Mucosa of rectum (tissue), 2 donors: ENCODE data around the gene USH1C.

Source experiments
- H3K27ac ChIP-seq, 2 donors: one replicate each; pipeline ENCODE4 v1.7.0; 2013; ENCODE audit warnings: inconsistent platforms in 2 of 2, low read depth in 2 of 2, low read length in 2 of 2
- H3K27me3 ChIP-seq, 2 donors: one replicate each; pipeline ENCODE4 v1.7.0; 2013; ENCODE audit warnings: low read length in 2 of 2; ENCODE audit not compliant: control insufficient read depth in 2 of 2, insufficient read depth in 2 of 2
- H3K36me3 ChIP-seq, 2 donors: one replicate each; pipeline ENCODE4 v1.7.0; 2013; ENCODE audit warnings: low read length in 2 of 2; ENCODE audit not compliant: control insufficient read depth in 2 of 2, insufficient read depth in 2 of 2
- H3K4me1 ChIP-seq, 2 donors: one replicate each; pipeline ENCODE4 v1.7.0; 2013; ENCODE audit warnings: low read length in 2 of 2, mild to moderate bottlenecking in 1 of 2; ENCODE audit not compliant: control insufficient read depth in 2 of 2, insufficient read depth in 2 of 2
- H3K4me3 ChIP-seq, 2 donors: one replicate each; pipeline ENCODE4 v1.7.0; 2013; ENCODE audit warnings: low read length in 2 of 2
- H3K9ac ChIP-seq, 2 donors: one replicate each; pipeline ENCODE4 v1.7.0; 2013; ENCODE audit warnings: low read length in 2 of 2, low read depth in 1 of 2, mild to moderate bottlenecking in 1 of 2
- H3K9me3 ChIP-seq, 2 donors: one replicate each; pipeline ENCODE4 v1.7.0; 2013; ENCODE audit warnings: low read length in 2 of 2; ENCODE audit not compliant: control insufficient read depth in 2 of 2
- donor health status: healthy.
- donor health status: Normal muscosa, but diverticular disease.

USH1C gene

GRCh38 chr11:17570034-17570433 lies 25.8 kb upstream of the USH1C start:
- Histone ChIP-seq H3K27me3 (no peaks in the 10 kb centered on the region), H3K4me3 (no peak overlapping the region), H3K9me3 (no peaks in the 10 kb centered on the region), H3K9ac (no peak overlapping the region), H3K27ac (no peak overlapping the region), H3K36me3 (no peaks in the 10 kb centered on the region), H3K4me1 (no peaks in the 10 kb centered on the region)

- Histone ChIP-seq H3K9me3 (no peaks in the 10 kb centered on the region), H3K4me3 (no peak overlapping the region), H3K36me3 (no peaks in the 10 kb centered on the region), H3K27ac (no peak overlapping the region), H3K27me3 (no peaks in the 10 kb centered on the region), H3K9ac (no peak overlapping the region), H3K4me1 (no peaks in the 10 kb centered on the region)
Observed at GRCh38 chr11:17568944-17569343, 24.7 kb upstream of the USH1C start.

- Histone ChIP-seq H3K4me3 (no peak overlapping the region), H3K27me3 (no peaks in the 10 kb centered on the region), H3K27ac (no peak overlapping the region), H3K9me3 (no peaks in the 10 kb centered on the region), H3K4me1 (no peaks in the 10 kb centered on the region), H3K9ac (no peak overlapping the region), H3K36me3 (no peaks in the 10 kb centered on the region)
Observed at GRCh38 chr11:17564687-17565042, 20.4 kb upstream of the USH1C start.

GRCh38 chr11:17563961-17564686 lies 19.9 kb upstream of the USH1C start:
- no peaks in the 10 kb centered on the region for H3K9me3 ChIP-seq
- H3K4me3 ChIP-seq, result no peak overlapping the region
- no peaks in the 10 kb centered on the region for H3K36me3 ChIP-seq
- no peak overlapping the region for H3K27ac ChIP-seq
- no peak overlapping the region for H3K9ac ChIP-seq
- no peaks in the 10 kb centered on the region for H3K27me3 ChIP-seq
- H3K4me1 ChIP-seq, result no peaks in the 10 kb centered on the region

GRCh38 chr11:17563231-17563646 lies 19.0 kb upstream of the USH1C start:
- H3K36me3 ChIP-seq, result no peaks in the 10 kb centered on the region
- no peak overlapping the region for H3K27ac ChIP-seq
- H3K9ac ChIP-seq, result no peak overlapping the region
- H3K9me3 ChIP-seq, result no peaks in the 10 kb centered on the region
- H3K4me3 ChIP-seq, result no peak overlapping the region
- no peaks in the 10 kb centered on the region for H3K4me1 ChIP-seq
- no peaks in the 10 kb centered on the region for H3K27me3 ChIP-seq

GRCh38 chr11:17561526-17561925 lies 17.3 kb upstream of the USH1C start:
- H3K9me3 ChIP-seq, result no peaks in the 10 kb centered on the region
- no peaks in the 10 kb centered on the region for H3K4me1 ChIP-seq
- no peaks in the 10 kb centered on the region for H3K36me3 ChIP-seq

GRCh38 chr11:17561111-17561415 lies 16.8 kb upstream of the USH1C start:
- no peaks in the 10 kb centered on the region for H3K36me3 ChIP-seq
- H3K9ac ChIP-seq, result no peak overlapping the region
- H3K4me1 ChIP-seq, result no peaks in the 10 kb centered on the region
- H3K4me3 ChIP-seq, result no peak overlapping the region
- no peak overlapping the region for H3K27ac ChIP-seq
- no peaks in the 10 kb centered on the region for H3K9me3 ChIP-seq
- no peaks in the 10 kb centered on the region for H3K27me3 ChIP-seq

More at GRCh38 chr11:17561526-17561925, 17.3 kb upstream of the USH1C start:
- no peak overlapping the region for H3K27ac ChIP-seq
- H3K27me3 ChIP-seq, result no peaks in the 10 kb centered on the region
- H3K9ac ChIP-seq, result no peak overlapping the region
- H3K4me3 ChIP-seq, result no peak overlapping the region

- Histone ChIP-seq H3K9me3 (no peaks in the 10 kb centered on the region), H3K27ac (no peak overlapping the region)
Observed at GRCh38 chr11:17560281-17561110, 16.3 kb upstream of the USH1C start.

GRCh38 chr11:17559341-17560087 lies 15.3 kb upstream of the USH1C start:
- no peak overlapping the region for H3K9ac ChIP-seq
- H3K27me3 ChIP-seq, result no peaks in the 10 kb centered on the region
- H3K9me3 ChIP-seq, result no peaks in the 10 kb centered on the region
- no peak overlapping the region for H3K27ac ChIP-seq
- H3K4me3 ChIP-seq, result no peak overlapping the region
- no peaks in the 10 kb centered on the region for H3K36me3 ChIP-seq
- H3K4me1 ChIP-seq, result no peaks in the 10 kb centered on the region

More at GRCh38 chr11:17560281-17561110, 16.3 kb upstream of the USH1C start:
- Histone ChIP-seq H3K36me3 (no peaks in the 10 kb centered on the region), H3K9ac (no peak overlapping the region), H3K27me3 (no peaks in the 10 kb centered on the region), H3K4me3 (no peak overlapping the region), H3K4me1 (no peaks in the 10 kb centered on the region)

GRCh38 chr11:17558916-17559315 lies 14.7 kb upstream of the USH1C start:
- no peak overlapping the region for H3K4me3 ChIP-seq
- no peak overlapping the region for H3K9ac ChIP-seq

More at GRCh38 chr11:17558916-17559315, 14.7 kb upstream of the USH1C start:
- no peaks in the 10 kb centered on the region for H3K4me1 ChIP-seq
- H3K36me3 ChIP-seq, result no peaks in the 10 kb centered on the region
- no peaks in the 10 kb centered on the region for H3K27me3 ChIP-seq
- no peaks in the 10 kb centered on the region for H3K9me3 ChIP-seq
- H3K27ac ChIP-seq, result no peak overlapping the region
